ENCODE data around the gene SERF2.
"Not testable (repeated sequence)": the region's sequence is repeated elsewhere in the genome, so short reads cannot be mapped to it uniquely, and the experiment has no call there.

The SERF2 gene

DNA sequence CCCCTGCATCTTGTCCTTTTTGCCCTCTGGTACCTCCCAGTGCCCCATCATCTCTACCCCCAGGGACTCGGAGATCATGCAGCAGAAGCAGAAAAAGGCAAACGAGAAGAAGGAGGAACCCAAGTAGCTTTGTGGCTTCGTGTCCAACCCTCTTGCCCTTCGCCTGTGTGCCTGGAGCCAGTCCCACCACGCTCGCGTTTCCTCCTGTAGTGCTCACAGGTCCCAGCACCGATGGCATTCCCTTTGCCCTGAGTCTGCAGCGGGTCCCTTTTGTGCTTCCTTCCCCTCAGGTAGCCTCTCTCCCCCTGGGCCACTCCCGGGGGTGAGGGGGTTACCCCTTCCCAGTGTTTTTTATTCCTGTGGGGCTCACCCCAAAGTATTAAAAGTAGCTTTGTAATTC is 1.5 kb downstream of the SERF2 start:
- no peak for DNase-seq (ENCODE audit: low spot score)

DNA sequence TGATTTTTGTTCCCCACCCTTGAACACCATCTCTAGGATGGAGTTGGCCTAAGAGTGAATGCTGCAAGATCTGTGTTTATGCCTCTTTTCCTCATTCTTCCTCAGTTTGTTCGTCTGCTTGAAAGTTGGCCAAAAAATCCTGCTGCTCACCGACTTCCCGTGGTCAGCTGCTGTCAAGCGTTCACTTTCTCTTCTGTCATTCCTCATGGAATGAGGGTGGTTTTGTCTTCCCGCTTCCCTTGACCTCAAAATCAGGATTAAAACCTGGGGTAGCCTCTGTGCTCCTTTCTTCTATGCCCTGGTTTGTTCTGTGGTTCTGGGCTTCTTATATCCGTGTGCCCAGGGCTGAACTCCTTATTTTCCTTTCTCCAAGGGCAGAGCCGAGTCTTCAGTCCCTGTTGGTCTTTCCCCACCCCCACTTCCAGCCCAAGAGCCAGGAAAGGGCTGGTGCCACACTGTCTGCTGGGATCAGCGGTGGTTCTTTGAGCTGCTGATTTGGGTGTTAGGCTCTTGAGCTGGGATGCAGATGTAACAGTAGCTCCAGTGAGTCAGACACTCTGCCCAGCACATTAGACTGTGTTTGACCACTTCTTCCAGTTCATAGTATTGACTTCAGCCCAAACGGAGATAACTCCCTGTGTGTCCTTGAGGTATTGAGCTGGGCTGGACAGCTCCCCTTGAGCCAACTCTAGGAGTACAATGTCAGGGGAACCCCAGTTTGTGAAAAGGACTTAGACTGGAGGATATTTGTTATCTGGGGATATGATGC is 2.3 kb downstream of the SERF2 start:
- DNase-seq (ENCODE audit: low spot score), result no peak

DNA sequence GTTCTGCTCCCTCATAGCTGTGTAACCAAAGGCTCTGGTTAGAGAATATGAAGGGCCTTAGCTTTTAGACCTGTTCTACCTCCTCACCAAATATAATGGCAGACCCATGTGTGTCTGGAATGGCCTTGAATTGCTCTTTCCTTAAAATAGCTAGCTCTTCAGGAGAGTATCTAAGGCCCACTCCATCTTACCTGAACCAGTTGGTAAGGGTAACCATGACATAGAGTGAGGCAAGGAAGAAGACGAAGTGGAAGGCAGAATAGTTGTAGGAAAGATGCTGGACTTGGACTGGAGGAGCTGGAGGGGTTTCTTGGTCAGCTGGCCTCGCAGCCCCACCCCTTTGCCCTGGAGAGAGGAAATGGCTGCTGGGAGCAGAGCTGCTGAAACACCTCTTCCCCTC is 3.1 kb downstream of the SERF2 start:
- DNase-seq (ENCODE audit: low spot score), result no peak

DNA sequence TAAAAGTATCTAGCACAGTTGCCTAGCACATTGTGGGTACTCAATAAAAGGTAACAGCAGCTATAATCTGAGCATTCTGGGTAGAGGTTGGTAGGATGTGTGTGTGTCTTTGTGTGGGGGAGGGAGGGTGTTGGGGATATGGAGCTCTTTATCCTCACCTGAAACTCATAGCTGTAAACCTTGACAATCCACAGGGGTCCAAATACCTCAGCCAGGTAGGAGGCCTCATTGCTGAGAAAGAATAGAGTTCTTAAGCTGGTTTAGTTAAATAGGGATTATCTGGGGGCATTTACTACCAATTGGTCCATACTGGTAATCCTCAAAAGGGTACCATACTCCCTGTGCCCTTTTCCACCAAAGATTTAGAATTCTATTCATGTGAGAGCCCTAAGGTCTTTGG is 3.9 kb downstream of the SERF2 start:
- no peak for DNase-seq (ENCODE audit: low spot score)

DNA sequence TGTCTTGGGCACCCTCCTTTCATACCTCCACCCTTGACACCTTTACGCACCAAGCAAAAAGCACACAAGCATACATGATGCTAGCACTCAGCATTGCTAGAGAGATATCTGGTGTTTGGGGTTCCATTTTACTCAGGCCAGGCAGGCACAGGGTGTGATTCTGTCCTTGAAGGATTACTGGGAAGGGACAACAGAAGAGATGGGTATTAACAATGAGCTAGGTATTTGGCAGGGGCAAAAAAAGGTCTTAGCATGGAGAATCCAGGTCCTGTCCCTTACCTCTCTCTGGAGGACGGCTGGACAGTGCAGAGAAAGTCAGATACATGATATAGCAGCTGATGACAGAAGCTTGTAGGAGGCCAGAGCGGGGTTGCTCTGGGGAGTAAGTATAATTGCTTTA is 4.4 kb downstream of the SERF2 start:
- no peak for DNase-seq (ENCODE audit: low spot score)

DNA sequence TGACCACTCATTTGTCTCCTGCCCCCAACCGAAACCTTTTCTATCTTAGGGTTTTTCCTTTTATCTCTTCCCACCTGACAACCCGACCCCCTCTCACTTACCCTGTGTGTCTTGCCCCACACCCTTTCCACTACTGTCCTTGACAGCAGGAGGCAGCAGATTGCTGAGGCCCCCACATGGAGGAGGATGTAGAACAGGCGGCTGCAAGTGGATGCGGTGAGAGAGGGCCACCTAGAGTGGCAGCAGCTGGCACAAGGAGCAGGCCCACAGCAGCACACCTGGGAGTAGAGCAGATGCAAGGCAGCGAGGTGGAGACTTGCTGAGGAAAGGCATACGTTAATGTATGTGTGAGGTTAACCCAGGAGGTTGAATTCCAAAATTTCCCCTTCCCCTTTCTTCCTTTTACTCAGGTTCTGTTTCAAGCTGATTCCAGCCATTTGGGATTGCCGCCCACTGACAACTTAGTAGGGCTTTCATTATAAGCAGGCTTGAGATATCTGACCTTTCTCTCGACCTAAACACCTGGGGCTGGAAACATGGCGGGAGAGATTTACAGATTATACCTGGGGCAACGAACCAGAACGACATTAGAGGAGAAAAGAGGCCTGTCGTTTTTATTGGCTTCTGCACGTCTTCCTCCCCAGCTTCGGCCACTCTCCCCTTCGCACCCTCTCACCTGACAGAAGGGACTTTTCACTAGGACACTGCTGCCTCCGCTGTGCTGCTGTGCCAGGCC is 7.3 kb downstream of the SERF2 start:
- no peak for DNase-seq (ENCODE audit: low spot score)

DNA sequence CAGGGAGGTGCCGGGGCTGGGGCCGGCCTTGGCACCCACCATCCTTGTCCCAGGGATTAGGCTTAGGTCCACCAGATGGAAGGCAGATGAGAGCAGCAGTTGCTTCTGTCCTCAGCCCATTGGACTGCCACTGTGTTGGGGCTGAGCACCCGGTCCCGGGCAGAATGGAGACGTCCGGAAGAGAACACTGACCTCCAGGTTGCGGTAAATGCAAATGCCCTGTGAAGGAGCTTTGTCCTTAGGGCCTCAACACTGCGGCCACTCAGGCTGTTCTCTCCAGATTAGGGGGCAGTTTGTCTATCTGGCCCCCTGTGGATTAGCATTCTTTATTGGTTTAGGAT is 7.8 kb downstream of the SERF2 start, which contains the start of gene SERINC4:
Gene SERINC4, minus strand, starts transcription at position 276 of the 341 bp plus-strand sequence. Its CDS starts 234 bp downstream, at position 42.
- DNase-seq (ENCODE audit: low spot score), result no peak

DNA sequence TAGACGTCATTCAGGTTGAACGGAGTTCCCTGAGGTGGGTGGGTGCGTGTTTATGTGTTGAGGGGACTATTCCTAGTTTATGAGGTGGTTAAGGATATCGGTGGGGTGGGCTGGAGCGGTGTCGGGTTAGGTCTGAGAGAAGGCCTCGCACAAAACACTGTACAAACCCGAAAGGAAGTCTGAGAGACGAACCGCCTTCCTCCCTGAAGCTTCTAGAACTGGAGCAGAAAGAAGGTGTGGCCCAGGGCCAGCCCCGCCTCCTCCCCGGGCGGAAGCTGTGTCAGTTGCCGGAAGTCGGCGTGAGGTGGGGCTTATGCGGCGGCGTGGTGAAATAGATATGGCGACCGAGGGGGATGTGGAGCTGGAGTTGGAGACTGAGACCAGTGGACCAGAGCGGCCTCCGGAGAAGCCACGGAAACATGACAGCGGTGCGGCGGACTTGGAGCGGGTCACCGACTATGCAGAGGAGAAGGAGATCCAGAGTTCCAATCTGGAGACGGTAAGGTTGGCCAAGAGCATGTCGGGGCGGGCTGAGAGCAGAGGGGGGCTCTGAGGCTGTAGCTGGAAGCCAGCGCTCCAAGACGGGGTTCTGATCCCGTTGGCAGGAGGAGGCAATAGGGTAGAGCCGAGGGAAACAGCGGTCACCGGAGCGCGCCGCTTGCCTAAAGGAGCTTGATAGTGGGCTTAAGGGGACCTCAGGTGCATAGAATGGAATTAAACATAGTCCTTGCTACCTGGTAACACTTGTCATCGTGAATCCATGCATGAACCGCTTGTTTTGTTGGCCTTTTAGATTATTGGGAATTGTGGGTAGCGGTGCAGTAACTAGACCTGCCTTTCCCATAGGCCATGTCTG is 8.4 kb downstream of the SERF2 start, which contains the start of gene HYPK:
Gene HYPK, plus strand, starts transcription at position 314 of the 856 bp plus-strand sequence. Its CDS starts 24 bp downstream, at position 338.
- DNase-seq (ENCODE audit: low spot score), result peak; percentile 96

DNA sequence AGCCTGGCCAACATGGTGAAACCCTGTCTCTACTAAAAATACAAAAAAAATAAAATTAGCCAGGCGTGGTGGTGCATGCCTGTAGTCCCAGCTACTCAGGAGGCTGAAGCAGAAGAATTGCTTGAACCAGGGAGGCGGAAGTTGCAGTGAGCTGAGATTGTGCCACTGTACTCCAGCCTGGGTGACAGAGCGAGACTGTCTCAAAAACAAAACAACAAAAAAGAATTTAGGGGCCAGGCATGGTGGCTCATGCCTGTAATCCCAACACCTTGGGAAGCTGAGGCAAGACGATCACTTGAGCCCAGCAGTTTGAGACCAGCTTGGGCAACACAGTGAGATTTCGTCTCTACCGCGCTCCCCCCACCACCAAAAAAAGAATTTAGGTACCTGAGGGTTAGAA is 10.6 kb downstream of the SERF2 start:
- DNase-seq (ENCODE audit: low spot score), result not testable (repeated sequence)

DNA sequence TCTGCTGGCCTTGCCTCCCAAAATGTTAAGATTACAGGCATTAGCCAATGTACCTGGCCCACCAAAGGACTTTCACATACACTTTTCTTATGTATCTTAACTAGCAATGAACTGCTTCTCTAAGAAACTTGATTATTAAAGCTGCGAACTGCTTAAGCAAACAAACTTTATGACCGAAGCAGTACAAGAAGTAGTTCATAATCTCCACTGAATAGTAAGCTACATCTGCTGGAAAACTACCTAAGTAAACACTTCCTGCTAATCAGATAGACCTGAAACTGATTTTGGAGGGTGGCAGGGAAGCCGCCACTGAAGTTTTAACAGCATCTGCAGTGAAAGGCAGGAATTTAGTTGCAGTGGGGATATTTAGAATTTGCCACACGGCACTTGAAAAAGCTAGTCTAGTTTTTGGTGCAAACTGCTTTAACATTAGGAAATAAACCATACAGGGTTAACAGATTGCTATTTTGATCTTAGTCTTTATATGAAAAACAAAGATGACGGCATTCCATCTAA is 16.4 kb downstream of the SERF2 start:
- no peak for DNase-seq (ENCODE audit: low spot score)

DNA sequence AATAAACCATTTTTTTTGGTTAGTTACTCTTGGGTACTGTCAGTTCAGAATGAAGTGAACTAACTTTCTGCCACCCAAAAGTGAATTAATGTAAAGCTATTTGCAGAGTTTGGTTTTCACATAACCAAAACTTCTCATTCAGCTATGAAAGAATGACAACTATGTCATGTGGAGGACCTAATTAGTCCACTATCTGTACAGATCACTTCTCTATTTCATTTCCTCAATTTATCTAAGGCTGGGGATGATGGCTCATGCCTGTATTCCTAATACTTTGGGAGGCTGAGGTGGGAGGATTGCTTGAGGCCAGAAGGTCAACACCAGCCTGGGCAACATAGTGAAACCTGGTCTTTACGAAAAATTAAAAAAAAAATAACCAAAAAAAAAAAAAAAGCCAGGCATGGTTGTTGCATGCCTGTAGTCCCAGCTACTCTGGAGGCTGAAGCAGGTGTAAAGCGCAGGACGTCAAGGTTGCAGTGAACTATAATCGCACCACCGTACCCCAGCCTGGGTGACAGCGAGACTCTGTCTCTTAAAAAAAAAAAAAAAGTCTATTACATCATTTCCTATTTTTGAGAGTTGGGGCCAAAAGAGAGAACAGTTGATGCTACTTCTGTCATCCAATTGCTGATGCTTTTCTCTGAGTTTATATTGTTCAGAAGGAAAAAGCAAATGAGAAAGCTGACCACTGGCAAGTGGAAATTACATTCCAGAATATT is 17.0 kb downstream of the SERF2 start:
- no peak for DNase-seq (ENCODE audit: low spot score)

DNA sequence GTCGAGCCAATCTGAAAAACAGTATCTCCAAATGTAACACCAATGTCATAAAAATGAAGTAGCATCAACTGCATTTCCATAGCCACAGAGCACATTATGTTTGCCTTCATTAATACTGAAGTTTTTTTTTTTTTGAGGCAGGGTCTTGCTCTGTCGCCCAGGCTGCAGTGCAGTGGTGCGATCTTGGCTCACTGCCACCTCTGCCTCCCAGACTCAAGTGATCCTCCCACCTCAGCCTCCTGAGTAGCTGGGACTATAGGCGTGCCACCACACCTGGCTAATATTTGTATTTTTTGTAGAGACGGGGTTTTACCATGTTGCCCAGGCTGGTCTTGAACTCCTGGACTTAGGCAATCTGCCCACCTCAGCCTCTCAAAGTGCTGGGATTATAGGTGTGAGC is 22.9 kb downstream of the SERF2 start:
- DNase-seq (ENCODE audit: low spot score), result not testable (repeated sequence)

DNA sequence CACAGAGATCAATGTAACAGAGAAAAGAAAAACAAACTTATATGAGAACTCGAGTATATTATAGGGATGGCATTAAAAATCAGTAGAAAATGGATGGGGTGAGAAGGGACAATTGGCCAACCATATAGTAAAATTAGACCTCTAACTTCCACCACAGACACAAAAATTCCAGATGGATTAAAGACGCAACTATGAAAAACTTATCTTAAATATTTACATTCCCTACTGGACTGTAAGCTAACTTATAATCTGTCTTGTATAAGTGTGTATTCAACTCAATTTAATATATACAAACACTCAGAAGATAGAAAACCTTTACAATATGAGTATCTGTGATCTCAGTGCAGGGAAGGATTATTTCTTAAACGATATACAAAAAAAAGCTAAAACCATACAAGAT is 29.4 kb downstream of the SERF2 start:
- DNase-seq (ENCODE audit: low spot score), result no peak

DNA sequence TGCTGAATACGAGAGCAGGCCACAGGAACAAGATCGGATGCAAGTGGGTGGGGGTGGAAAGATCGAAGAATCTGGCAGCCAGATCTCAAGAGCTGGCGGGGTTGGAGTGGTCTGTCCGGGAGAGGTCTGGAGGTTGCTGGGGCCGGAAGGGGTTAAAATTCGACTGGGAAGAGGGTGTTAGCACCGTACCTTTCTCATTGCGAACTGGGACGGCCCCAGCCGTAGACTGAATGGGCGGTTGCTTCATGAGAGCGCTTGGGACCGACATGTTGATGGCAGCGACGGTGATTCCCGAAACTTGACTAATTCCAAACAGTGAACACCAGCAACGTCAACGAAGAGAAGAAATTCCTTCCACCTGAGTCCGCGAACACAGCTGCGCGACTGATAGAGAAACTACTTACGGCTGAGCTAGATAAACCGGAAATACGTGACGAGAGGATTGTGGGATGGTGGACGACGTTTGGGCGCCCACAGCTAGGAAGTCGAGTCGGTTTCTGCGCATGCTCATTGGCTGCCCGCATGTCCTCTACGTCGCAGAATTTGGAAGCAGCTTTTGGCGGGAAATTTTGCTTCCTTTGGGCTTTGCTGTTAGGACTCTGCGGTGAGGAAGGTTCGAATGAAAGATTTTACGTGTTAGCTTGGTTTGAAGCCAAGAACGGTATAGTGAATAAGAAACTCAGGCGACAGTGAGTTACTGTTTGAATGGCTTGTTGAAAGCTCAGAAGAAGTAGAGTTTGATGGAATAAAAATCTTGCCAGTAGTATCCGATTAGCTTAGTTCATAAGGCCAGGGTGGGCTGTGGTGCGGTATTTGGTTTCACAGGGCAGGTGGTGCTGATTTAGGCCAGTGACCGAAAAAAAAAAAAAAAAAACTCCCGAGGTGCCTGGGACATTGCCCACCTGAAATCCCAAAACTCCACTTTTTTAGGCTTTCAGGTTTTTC is 32.5 kb downstream of the SERF2 start, which contains the start of gene MFAP1:
Gene MFAP1, minus strand, starts transcription at position 389 of the 945 bp plus-strand sequence. Its CDS starts 121 bp downstream, at position 268.
- DNase-seq (ENCODE audit: low spot score), result peak; percentile 99

DNA sequence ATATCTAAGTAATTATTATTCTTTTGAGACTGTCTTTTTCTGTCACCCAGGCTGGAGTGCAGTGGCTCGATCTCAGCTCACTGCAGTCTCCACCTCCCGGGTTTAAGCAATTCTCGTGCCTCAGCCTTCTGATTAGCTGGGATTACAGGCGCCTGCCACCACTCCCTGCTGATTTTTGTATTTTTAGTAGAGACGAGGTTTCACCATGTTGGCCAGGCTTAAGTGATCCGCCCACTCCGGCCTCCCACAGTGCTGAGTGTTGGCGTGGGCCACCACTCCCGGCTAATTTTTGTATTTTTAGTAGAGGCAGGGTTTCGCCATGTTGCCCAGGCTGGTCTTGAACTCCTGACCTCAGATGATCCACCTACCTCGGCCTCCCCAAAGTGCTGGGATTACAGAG is 33.2 kb downstream of the SERF2 start:
- not testable (repeated sequence) for DNase-seq (ENCODE audit: low spot score)

DNA sequence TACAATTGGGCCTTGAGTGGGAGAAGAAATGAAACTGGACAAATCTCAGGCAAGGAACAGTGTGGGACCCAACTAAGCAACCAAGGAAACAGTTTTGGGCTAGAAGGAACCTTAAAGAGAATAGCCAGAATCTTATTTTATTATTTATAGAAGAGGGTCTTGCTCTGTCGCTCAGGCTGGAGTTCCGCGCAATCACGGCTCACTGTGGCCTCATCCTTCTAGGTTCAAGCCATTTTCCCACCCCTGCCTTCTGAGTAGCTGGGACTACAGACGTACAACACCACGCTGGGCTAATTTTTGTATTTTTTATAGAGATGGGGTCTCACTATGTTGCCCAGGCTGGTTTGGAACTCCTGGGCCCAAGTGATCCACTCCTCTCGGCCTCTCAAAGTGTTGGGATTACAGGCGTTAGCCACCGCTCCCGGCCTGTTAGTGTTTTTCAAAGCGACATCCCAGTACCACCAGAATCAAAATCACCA is 33.9 kb downstream of the SERF2 start:
- no peak for DNase-seq (ENCODE audit: low spot score)

DNA sequence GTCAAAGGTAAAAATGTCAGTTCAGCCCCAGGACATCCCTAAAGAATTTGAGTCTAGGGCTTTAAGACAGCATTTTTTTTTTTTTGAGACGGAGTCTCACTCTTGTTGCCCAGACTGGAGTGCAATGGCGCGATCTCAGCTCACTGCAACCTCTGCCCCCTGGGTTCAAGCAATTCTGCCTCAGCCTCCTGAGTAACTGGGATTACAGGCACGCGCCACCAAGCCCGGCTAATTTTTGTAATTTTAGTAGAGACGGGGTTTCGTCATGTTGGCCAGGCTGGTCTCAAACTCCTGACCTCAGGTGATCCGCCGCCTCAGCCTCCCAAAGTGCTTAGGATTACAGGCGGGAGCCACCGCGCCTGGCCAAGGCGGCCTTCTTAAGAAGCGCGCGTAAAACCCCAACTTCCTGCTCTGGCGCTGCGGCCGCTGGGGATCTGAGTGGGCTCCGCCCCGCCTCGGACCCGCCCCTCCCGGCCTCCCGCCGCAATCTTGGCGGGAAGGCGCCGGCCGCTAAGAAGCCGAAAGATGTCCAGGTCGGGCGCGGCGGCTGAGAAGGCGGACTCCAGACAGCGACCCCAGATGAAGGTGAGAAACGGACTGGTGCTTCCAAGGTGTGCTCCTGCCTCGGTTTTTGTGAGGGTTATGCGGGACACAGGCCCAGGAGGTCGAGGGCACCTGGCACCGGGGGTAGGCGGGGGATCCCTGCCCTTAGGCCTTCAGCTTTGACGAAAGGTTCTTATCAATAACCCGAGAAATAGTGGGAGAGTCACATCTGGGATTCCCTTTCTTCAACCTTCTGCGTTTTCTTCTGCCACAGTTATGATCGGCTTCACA is 34.6 kb downstream of the SERF2 start, which contains the start of gene WDR76:
Gene WDR76, plus strand, starts transcription at position 495 of the 834 bp plus-strand sequence. Its CDS starts 31 bp downstream, at position 526.
- DNase-seq (ENCODE audit: low spot score), result peak; percentile 69

DNA sequence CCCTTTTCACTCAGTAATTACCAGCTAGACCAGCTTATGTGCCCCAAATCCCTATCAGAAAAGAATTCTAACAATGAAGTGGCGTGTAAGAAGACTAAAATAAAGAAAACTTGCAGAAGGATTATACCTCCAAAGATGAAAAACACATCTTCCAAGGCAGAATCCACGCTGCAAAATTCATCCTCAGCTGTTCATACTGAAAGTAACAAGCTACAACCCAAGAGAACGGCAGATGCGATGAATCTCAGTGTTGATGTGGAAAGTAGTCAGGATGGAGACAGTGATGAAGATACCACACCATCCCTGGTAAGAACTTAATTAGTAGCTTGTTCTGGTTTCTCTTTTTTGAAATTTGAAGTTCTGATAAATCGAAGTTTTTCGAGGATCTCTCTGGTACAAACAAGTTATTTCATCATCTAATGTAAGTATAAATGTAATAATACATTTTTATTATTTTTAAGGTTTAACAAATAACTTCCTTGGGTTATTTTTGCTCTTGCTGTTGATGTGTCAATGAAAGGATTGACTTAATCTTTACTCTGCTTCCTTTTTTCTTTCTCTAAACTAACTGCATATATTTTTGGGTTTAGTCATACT is 36.0 kb downstream of the SERF2 start:
- DNase-seq (ENCODE audit: low spot score), result no peak
